IMR-90 (cell line): ENCODE results near the gene PPBP. TPM values are rescaled to one million over a fixed set of nuclear protein-coding genes. Genes with fewer than 3 reads are reported as not detected.

ENCODE experiments used
- ATAC-seq: fragments of 200-7000 bp; cut with Tn5 transposase; 2 replicates; pipeline ENCODE4 v1.9.1; 2020; ENCODE audit warnings: low read depth, mild to moderate bottlenecking, moderate library complexity
- BruUV-seq: library from RNA; stranded (reverse); fragments of 400-500 nt; replicated peaks from 2 replicates; lab custom pipeline; 2021; lab: Mats Ljungman, UMichigan
- CTCF ChIA-PET: fragments of 300-600 bp; formaldehyde crosslinking; extraction: SDS; loops from one replicate; lab custom pipeline; 2021; ENCODE audit warnings: antibody characterized with exemption; lab: Yijun Ruan, JAX
- POLR2A ChIA-PET: fragments of 300-600 bp; sonication (Branson Sonifier 250); formaldehyde crosslinking; loops from one replicate; lab custom pipeline; 2022; ENCODE audit warnings: antibody characterized with exemption; ENCODE audit not compliant: unreplicated experiment; lab: Charles Lee
- DNase-seq: peaks from one replicate; pipeline ENCODE4 v3.0.0; 2013
- H2AFZ ChIP-seq: replicated peaks from 2 replicates; pipeline ENCODE3; 2013; ENCODE audit warnings: low read length, mild to moderate bottlenecking; ENCODE audit not compliant: poor library complexity
- H2AK5ac ChIP-seq: 2 replicates; pipeline ENCODE4 v1.6.1; 2013; ENCODE audit warnings: low read depth, low read length, inconsistent platforms
- H2AK9ac ChIP-seq: replicated peaks from 2 replicates; pipeline ENCODE3; 2013; ENCODE audit warnings: mild to moderate bottlenecking, low read depth, low read length, moderate library complexity; ENCODE audit not compliant: poor library complexity
- H2BK120ac ChIP-seq: 2 replicates; pipeline ENCODE4 v1.6.1; 2013; ENCODE audit warnings: low read depth, low read length, inconsistent platforms
- H2BK15ac ChIP-seq: 3 replicates; pipeline ENCODE4 v1.6.1; 2013; ENCODE audit warnings: low read depth, low read length, inconsistent platforms
- H2BK20ac ChIP-seq: 2 replicates; pipeline ENCODE4 v1.6.1; 2013; ENCODE audit warnings: low read depth, mild to moderate bottlenecking, inconsistent platforms, low read length, moderate library complexity
- H2BK5ac ChIP-seq: 2 replicates; pipeline ENCODE4 v1.6.1; 2013; ENCODE audit warnings: mild to moderate bottlenecking, low read depth, low read length, inconsistent platforms; ENCODE audit not compliant: poor library complexity, severe bottlenecking
- H3K14ac ChIP-seq: replicated peaks from 2 replicates; pipeline ENCODE4 v1.6.1; 2013; ENCODE audit warnings: low read depth, low read length, inconsistent platforms
- H3K18ac ChIP-seq: 2 replicates; pipeline ENCODE4 v1.6.1; 2013; ENCODE audit warnings: low read depth, low read length, control low read depth
- H3K23ac ChIP-seq: 2 replicates; pipeline ENCODE4 v1.6.1; 2013; ENCODE audit warnings: low read depth, low read length, inconsistent platforms
- H3K27ac ChIP-seq: 2 replicates; pipeline ENCODE4 v1.5.1; 2013; ENCODE audit warnings: mild to moderate bottlenecking, control low read depth, low read length; ENCODE audit not compliant: insufficient read depth
- H3K27me3 ChIP-seq: 2 replicates; pipeline ENCODE4 v1.6.1; 2013; ENCODE audit warnings: low read length; ENCODE audit not compliant: control insufficient read depth, insufficient read depth
- H3K36me3 ChIP-seq: 2 replicates; pipeline ENCODE4 v1.6.1; 2013; ENCODE audit warnings: low read length, mixed read lengths; ENCODE audit not compliant: control insufficient read depth, insufficient read depth
- H3K4ac ChIP-seq: 2 replicates; pipeline ENCODE4 v1.6.1; 2013; ENCODE audit warnings: low read depth, low read length, inconsistent platforms
- H3K4me1 ChIP-seq: 2 replicates; pipeline ENCODE4 v1.6.1; 2013; ENCODE audit warnings: low read length, mixed read lengths; ENCODE audit not compliant: control insufficient read depth, insufficient read depth
- H3K4me2 ChIP-seq: 2 replicates; pipeline ENCODE4 v1.6.1; 2013; ENCODE audit warnings: low read depth, mild to moderate bottlenecking, control low read depth, low read length, moderate library complexity
- H3K4me3 ChIP-seq: 2 replicates; pipeline ENCODE4 v1.5.1; 2013; ENCODE audit warnings: low read depth, mild to moderate bottlenecking, control low read depth, low read length, moderate library complexity; ENCODE audit not compliant: insufficient read depth
- H3K56ac ChIP-seq: 2 replicates; pipeline ENCODE4 v1.6.1; 2013; ENCODE audit warnings: low read length, inconsistent platforms; ENCODE audit not compliant: insufficient read depth; ENCODE audit errors: extremely low read depth
- H3K79me1 ChIP-seq, 2 experiments: 2 replicates each; pipeline ENCODE4 v1.6.1; 2013; ENCODE audit warnings: low read length in 2 of 2, inconsistent platforms in 1 of 2, low read depth in 1 of 2
- H3K9ac ChIP-seq: 2 replicates; pipeline ENCODE4 v1.6.1; 2013; ENCODE audit warnings: low read depth, low read length, control low read depth
- H3K9me1 ChIP-seq: 2 replicates; pipeline ENCODE4 v1.6.1; 2013; ENCODE audit warnings: low read length, inconsistent platforms; ENCODE audit not compliant: insufficient read depth
- H3K9me3 ChIP-seq: 2 replicates; pipeline ENCODE4 v1.6.1; 2013; ENCODE audit warnings: low read length; ENCODE audit not compliant: control insufficient read depth, insufficient read depth
- H4K20me1 ChIP-seq: 2 replicates; pipeline ENCODE4 v1.6.1; 2013; ENCODE audit warnings: low read length, inconsistent platforms; ENCODE audit not compliant: insufficient read depth
- H4K5ac ChIP-seq: 2 replicates; pipeline ENCODE4 v1.6.1; 2013; ENCODE audit warnings: mild to moderate bottlenecking, low read depth, low read length, control low read depth
- H4K8ac ChIP-seq, 2 experiments: 2 replicates each; pipeline ENCODE4 v1.6.1; 2013; ENCODE audit warnings: low read depth in 2 of 2, low read length in 2 of 2, control low read depth in 1 of 2, inconsistent platforms in 1 of 2
- H4K91ac ChIP-seq: 2 replicates; pipeline ENCODE4 v1.6.1; 2013; ENCODE audit warnings: low read depth, low read length, inconsistent platforms; ENCODE audit not compliant: insufficient read depth
- CEBPB ChIP-seq: IDR thresholded peaks from 2 replicates; pipeline ENCODE4 v1.6.1; 2012; ENCODE audit warnings: low read depth, low read length, improper control_type of control experiment
- WGBS, 2 experiments: methylation state at CpG; one replicate each; pipeline versions ENCODE4 v1.1.5 to v1.1.7; 2013; ENCODE audit warnings: missing lambda C conversion rate in 2 of 2; ENCODE audit not compliant: insufficient read length in 1 of 2; ENCODE audit errors: extremely low coverage in 2 of 2; 5-methylcytosine and 5-hydroxymethylcytosine counted together
- dilution Hi-C: fragments of 300-500 bp; cut with HindIII; formaldehyde crosslinking; loops from one replicate; pipeline ENCODE4 v1.14.3; 2018; ENCODE audit warnings: low sequenced_read_pairs; ENCODE audit not compliant: unreplicated experiment
- in situ Hi-C: fragments of 300-500 bp; cut with MboI; formaldehyde crosslinking; loops from 3 replicates; pipeline ENCODE4 v1.14.3; 2019; ENCODE audit warnings: low sequenced_read_pairs, inconsistent platforms, mixed read lengths
- intact Hi-C: fragments of 100-400 bp; cut with micrococcal nuclease; formaldehyde crosslinking; loops from 2 replicates; pipeline ENCODE4 v1.10.0; 2022
- polyA plus RNA-seq, 3 experiments: library from polyadenylated mRNA; depleted of rRNA; stranded (reverse); fragments of >200 nt; gene quantifications; 2 replicates each; pipeline ENCODE4 v1.2.3, GENCODE V29; 2012; ENCODE audit warnings: low replicate concordance in 1 of 3
- total RNA-seq: library from RNA; depleted of rRNA; stranded (reverse); fragments of >200 nt; gene quantifications from 2 replicates; pipeline ENCODE4 v1.2.3, GENCODE V29; 2012
- TF ChIP-seq, protein P1 (sequence below): conservative IDR thresholded peaks from 2 replicates; pipeline ENCODE4 v1.5.1; 2012; ENCODE audit warnings: mild to moderate bottlenecking, low read depth, low read length, improper control_type of control experiment

PPBP gene
- total and polyA plus RNA-seq, 2 of the 4 experiments (the other 2 are of a cell fraction): not detected

- Histone ChIP-seq H3K27me3 (no peaks in the 10 kb centered on the region), H2AK5ac (no peak overlapping the region), H2AK9ac (no peak overlapping the region), H2BK120ac (no peak overlapping the region), H2BK15ac (no peak overlapping the region), H3K18ac (no peak overlapping the region), H3K4ac (no peak overlapping the region), H2BK5ac (no peak overlapping the region), H3K23ac (no peak overlapping the region), H4K5ac (no peak overlapping the region), H3K56ac (no peak overlapping the region), H3K27ac (no peak overlapping the region), H3K36me3 (no peaks in the 10 kb centered on the region), H4K20me1 (no peaks in the 10 kb centered on the region), H4K8ac (no peak overlapping the region), H3K4me3 (no peak overlapping the region), H4K91ac (no peak overlapping the region), H3K79me1 (no peaks in the 10 kb centered on the region), H3K9ac (no peak overlapping the region), H3K14ac (no peak overlapping the region), H3K9me1 (no peaks in the 10 kb centered on the region), H2AFZ (no peak overlapping the region), H2BK20ac (no peak overlapping the region), H3K4me2 (no peak overlapping the region), H3K4me1 (no peaks in the 10 kb centered on the region), H3K9me3 (no peaks in the 10 kb centered on the region; the same call in 1 of the 2 replicates)
- dilution Hi-C loops: no loop called here
- ChIA-PET CTCF (interaction anchor here (0.8 kb wide), 1 partner anchor 31 kb away, joined by 4 read pairs; no protein-coding TSS in a partner anchor), POLR2A (interaction anchor here (0.6 kb wide), 1 partner anchor 34 kb away, joined by 4 read pairs; no protein-coding TSS in a partner anchor)
- ATAC-seq: no peak
- intact Hi-C loops: loop anchor here (10.0 kb wide), 1 partner anchor 1859 kb away; no protein-coding TSS in a partner anchor
- TF ChIP-seq, protein P1, sequence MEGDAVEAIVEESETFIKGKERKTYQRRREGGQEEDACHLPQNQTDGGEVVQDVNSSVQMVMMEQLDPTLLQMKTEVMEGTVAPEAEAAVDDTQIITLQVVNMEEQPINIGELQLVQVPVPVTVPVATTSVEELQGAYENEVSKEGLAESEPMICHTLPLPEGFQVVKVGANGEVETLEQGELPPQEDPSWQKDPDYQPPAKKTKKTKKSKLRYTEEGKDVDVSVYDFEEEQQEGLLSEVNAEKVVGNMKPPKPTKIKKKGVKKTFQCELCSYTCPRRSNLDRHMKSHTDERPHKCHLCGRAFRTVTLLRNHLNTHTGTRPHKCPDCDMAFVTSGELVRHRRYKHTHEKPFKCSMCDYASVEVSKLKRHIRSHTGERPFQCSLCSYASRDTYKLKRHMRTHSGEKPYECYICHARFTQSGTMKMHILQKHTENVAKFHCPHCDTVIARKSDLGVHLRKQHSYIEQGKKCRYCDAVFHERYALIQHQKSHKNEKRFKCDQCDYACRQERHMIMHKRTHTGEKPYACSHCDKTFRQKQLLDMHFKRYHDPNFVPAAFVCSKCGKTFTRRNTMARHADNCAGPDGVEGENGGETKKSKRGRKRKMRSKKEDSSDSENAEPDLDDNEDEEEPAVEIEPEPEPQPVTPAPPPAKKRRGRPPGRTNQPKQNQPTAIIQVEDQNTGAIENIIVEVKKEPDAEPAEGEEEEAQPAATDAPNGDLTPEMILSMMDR: no peak
- peak; percentile 81 for TF ChIP-seq CEBPB
- DNase-seq: peak; percentile 38
- WGBS, 2 experiments: 100% methylated on average over 1 of the region's 2 CpGs; no CpG with 5 or more reads in 1 of the 2 experiments
- in situ Hi-C loops: no loop called here
- BruUV-seq: no TSS peak
Measured at GRCh38 chr4:74006009-74006476, 18.1 kb upstream of the PPBP start.
